ENCODE results near the gene HYLS1.
A peak's percentile ranks its signal among the peaks of the same experiment; 100 is the strongest.
"Not testable (repeated sequence)": the region's sequence is repeated elsewhere in the genome, so short reads cannot be mapped to it uniquely, and the experiment has no call there.

HYLS1 gene, protein sequence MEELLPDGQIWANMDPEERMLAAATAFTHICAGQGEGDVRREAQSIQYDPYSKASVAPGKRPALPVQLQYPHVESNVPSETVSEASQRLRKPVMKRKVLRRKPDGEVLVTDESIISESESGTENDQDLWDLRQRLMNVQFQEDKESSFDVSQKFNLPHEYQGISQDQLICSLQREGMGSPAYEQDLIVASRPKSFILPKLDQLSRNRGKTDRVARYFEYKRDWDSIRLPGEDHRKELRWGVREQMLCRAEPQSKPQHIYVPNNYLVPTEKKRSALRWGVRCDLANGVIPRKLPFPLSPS

DNA sequence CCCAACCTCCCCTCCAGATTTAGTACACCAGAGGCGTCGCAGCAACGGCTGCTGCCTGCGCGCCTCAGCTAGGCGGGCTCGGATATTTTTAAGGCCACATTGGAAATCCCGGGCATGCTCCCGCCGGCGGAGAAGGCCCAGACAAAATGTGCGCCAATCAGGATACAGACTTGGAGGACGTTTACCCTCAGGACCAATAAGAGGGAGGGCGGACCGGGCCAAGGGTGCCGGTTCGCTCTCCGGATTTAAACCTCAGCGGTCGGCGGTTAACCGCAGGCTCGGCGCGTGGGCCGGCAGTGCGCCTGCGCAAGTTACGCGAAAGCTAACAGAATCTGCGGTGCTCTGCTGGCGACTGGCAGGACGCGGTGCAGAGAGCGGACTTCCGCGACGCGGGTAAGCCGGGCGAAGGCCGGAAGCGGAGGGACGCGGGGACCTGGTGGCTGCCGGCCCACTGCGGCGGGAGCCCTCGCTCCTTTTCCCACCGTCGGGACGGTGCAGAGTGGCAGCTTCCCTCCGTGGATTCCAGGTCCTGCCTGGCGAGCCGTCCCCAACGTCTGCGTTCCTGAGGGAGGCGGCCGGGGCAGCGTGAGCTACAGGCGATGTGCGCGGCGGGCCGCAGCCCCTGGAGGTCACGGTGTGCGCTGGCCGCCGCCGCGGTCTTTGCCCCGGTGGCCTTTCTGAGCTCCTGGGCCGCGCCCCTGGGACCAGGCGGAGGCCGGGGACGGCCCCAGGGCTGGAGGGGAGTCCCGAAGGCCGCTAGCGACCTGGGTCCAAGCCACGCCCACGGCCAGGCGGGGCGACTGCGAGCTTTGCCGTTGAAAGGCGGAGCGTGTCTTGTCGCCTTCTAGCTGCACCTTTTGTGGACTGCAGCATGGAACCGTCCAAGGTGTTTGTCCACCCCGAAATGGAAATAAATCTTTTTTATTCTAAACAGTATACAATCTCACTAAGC, at the start of gene HYLS1:
TSS of gene HYLS1 (plus strand) at position 296 of the 952 bp plus-strand sequence. CDS start 11,701 bp downstream, outside the sequence.
- H3K9ac ChIP-seq (ENCODE audit: insufficient read length, low read depth): peak within 1 kb of the TSS; percentile 95
- DNase-seq (ENCODE audit: low read depth, low spot score): peak; percentile 92
- no peaks in the 10 kb centered on the region for H3K27me3 ChIP-seq (ENCODE audit: insufficient read depth, insufficient read length)

DNA sequence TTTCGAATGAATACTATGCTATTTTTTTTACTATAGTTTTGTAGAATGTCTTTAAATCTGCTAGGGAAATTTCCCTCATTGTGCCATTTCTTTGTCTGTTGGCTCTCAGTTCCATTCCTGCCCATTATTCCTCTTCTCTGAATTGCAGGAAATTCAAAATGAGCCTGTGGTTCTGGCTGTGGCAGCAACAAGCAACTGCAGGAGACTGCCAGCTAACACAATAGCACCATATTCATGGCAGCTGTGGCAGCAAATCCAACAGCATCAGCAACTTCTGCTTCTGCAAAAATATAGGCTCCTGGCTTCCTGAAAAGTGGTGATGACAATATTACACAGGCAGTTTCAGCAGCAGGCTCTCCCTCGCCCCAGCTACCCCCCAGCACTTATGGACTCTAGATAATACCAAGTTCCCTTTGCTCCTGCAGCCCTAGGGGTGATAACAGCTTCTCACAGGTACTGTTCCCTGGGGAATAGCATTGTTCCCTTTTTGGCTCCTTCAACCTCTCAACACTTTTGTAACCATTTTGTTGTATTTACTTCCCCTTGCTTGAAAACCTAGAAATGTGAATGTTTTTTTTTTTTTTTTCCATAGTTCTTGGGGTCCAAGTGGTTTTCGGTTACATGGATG, 45.0 kb upstream of the HYLS1 start:
- no peaks in the 10 kb centered on the region for H3K4me1 ChIP-seq (ENCODE audit: insufficient read depth, insufficient read length)

More for the DNA sequence above, at the start of gene HYLS1:
- Histone ChIP-seq H3K4me1 (ENCODE audit: insufficient read depth, insufficient read length) (no peaks in the 10 kb centered on the region), H3K36me3 (ENCODE audit: insufficient read depth, insufficient read length, low read length) (peaks cover 15% of the 10 kb centered on the region), H3K9me3 (ENCODE audit: insufficient read depth, low read length) (no peaks in the 10 kb centered on the region; the same call in 1 of the 2 replicates), H3K4me3 (ENCODE audit: insufficient read length, low read depth) (peak within 1 kb of the TSS; percentile 84)
- TF ChIP-seq ZNF274 (IDR thresholded peaks at IDR 0.05; ENCODE audit: low read depth, low read length) (no peak), YY1 (IDR thresholded peaks at IDR 0.05; ENCODE audit: insufficient read depth, insufficient read length) (no peak), SUZ12 (IDR thresholded peaks at IDR 0.05; ENCODE audit: extremely low read depth, insufficient read depth, insufficient read length) (no peak)

DNA sequence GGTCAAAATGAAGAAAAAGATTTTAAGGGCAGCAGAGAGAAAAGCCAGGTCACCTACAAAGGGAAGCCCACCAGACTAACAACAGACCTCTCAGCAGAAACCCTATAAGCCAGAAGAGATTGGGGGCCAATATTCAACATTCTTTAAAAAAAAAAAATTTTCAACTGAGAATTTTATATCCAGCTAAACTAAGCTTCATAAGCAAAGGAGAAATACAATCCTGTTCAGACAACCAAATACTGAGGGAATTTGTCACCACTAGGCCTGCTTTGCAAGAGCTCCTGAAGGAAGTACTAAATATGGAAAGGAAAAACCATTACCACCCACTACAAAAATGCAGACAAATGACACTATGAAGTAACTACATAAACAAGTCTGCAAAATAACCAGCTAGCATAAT, 41.3 kb upstream of the HYLS1 start:
- Histone ChIP-seq H3K9me3 (ENCODE audit: insufficient read depth, low read length) (peaks cover 24% of the 10 kb centered on the region; the same call in 1 of the 2 replicates), H3K27me3 (ENCODE audit: insufficient read depth, insufficient read length) (no peaks in the 10 kb centered on the region), H3K9ac (ENCODE audit: insufficient read length, low read depth) (no peak overlapping the region), H3K4me1 (ENCODE audit: insufficient read depth, insufficient read length) (no peaks in the 10 kb centered on the region), H3K36me3 (ENCODE audit: insufficient read depth, insufficient read length, low read length) (no peaks in the 10 kb centered on the region), H3K4me3 (ENCODE audit: insufficient read length, low read depth) (no peak overlapping the region)
- TF ChIP-seq YY1 (IDR thresholded peaks at IDR 0.05; ENCODE audit: insufficient read depth, insufficient read length): no peak
- no peak for TF ChIP-seq ZNF274 (IDR thresholded peaks at IDR 0.05; ENCODE audit: low read depth, low read length)
- TF ChIP-seq SUZ12 (IDR thresholded peaks at IDR 0.05; ENCODE audit: extremely low read depth, insufficient read depth, insufficient read length): no peak
- DNase-seq (ENCODE audit: low read depth, low spot score): no peak

More for the DNA sequence above, 45.0 kb upstream of the HYLS1 start:
- peak; percentile 5 for DNase-seq (ENCODE audit: low read depth, low spot score)
- Histone ChIP-seq H3K9me3 (ENCODE audit: insufficient read depth, low read length) (peaks cover 24% of the 10 kb centered on the region; the same call in 1 of the 2 replicates), H3K9ac (ENCODE audit: insufficient read length, low read depth) (no peak overlapping the region), H3K4me3 (ENCODE audit: insufficient read length, low read depth) (no peak overlapping the region), H3K36me3 (ENCODE audit: insufficient read depth, insufficient read length, low read length) (no peaks in the 10 kb centered on the region), H3K27me3 (ENCODE audit: insufficient read depth, insufficient read length) (no peaks in the 10 kb centered on the region)
- TF ChIP-seq SUZ12 (IDR thresholded peaks at IDR 0.05; ENCODE audit: extremely low read depth, insufficient read depth, insufficient read length) (no peak), ZNF274 (IDR thresholded peaks at IDR 0.05; ENCODE audit: low read depth, low read length) (no peak), YY1 (IDR thresholded peaks at IDR 0.05; ENCODE audit: insufficient read depth, insufficient read length) (no peak)

DNA sequence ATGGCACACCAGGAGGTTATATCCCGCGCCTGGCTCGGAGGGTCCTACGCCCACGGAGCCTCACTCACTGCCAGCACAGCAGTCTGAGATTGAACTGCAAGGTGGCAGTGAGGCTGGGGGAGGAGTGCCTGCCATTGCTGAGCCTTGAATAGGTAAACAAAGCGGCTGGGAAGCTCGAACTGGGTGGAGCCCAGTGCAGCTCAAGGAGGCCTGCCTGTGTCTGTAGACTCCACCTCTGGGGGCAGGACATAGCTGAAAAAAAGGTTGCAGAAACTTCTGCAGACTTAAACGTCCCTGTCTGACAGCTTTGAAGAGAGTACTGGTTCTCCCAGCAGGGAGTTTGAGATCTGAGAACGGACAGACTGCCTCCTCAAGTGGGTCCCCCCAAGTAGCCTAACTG, 29.8 kb upstream of the HYLS1 start:
- H3K4me1 ChIP-seq (ENCODE audit: insufficient read depth, insufficient read length); H3K36me3 ChIP-seq (ENCODE audit: insufficient read depth, insufficient read length, low read length); DNase-seq (ENCODE audit: low read depth, low spot score); H3K9me3 ChIP-seq (ENCODE audit: insufficient read depth, low read length); H3K4me3 ChIP-seq (ENCODE audit: insufficient read length, low read depth); H3K9ac ChIP-seq (ENCODE audit: insufficient read length, low read depth); H3K27me3 ChIP-seq (ENCODE audit: insufficient read depth, insufficient read length): not testable (repeated sequence)

DNA sequence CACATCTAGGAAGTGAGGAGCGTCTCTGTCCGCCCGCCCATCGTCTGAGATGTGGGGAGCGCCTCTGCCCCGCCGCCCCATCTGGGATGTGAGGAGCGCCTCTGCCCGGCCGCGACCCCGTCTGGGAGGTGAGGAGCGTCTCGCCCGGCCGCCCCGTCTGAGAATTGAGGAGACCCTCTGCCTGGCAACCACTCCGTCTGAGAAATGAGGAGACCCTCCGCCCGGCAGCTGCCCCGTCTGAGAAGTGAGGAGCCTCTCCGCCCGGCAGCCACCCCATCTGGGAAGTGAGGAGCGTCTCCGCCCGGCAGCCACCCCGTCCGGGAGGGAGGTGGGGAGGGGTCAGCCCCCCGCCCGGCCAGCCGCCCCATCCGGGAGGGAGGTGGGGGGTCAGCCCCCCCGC, 24.7 kb upstream of the HYLS1 start:
- not testable (repeated sequence) for H3K9ac ChIP-seq (ENCODE audit: insufficient read length, low read depth); H3K4me1 ChIP-seq (ENCODE audit: insufficient read depth, insufficient read length); DNase-seq (ENCODE audit: low read depth, low spot score); H3K36me3 ChIP-seq (ENCODE audit: insufficient read depth, insufficient read length, low read length); H3K9me3 ChIP-seq (ENCODE audit: insufficient read depth, low read length); H3K27me3 ChIP-seq (ENCODE audit: insufficient read depth, insufficient read length); H3K4me3 ChIP-seq (ENCODE audit: insufficient read length, low read depth)

DNA sequence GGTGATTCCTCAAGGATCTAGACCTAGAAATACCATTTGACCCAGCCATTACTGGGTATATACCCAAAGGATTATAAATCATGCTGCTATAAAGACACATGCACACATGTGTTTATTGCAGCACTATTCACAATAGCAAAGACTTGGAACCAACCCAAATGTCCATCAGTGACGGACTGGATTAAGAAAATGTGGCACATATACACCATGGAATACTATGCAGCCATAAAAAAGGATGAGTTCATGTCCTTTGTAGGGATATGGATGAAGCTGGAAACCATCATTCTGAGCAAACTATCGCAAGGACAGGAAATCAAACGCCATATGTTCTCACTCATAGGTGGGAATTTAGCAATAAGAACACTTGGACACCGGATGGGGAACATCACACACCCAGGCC, 22.1 kb upstream of the HYLS1 start:
- H3K4me3 ChIP-seq (ENCODE audit: insufficient read length, low read depth); H3K9ac ChIP-seq (ENCODE audit: insufficient read length, low read depth); DNase-seq (ENCODE audit: low read depth, low spot score); H3K27me3 ChIP-seq (ENCODE audit: insufficient read depth, insufficient read length); H3K36me3 ChIP-seq (ENCODE audit: insufficient read depth, insufficient read length, low read length); H3K9me3 ChIP-seq (ENCODE audit: insufficient read depth, low read length); H3K4me1 ChIP-seq (ENCODE audit: insufficient read depth, insufficient read length): not testable (repeated sequence)

DNA sequence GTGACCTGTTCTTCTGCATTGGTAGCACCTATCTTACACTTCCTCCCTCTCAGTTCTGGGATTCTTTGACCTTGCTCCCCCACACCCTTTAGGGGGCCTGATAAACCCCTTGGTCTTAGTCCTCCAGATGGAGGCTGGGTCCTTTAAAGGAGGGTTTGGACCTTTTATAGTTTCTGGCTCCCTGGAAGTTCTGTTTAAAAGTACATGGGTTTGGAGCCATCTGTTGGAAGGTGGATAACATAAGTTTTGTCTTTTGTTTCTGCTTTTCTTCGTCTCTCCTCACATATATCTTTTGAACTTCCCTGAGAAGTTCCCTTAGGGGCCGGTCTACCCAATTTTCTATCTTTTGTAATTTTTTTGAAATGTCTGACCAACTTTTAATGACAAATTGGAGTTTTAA, 17.9 kb upstream of the HYLS1 start:
- Histone ChIP-seq H3K9me3 (ENCODE audit: insufficient read depth, low read length) (peaks cover 17% of the 10 kb centered on the region; the same call in 1 of the 2 replicates), H3K4me1 (ENCODE audit: insufficient read depth, insufficient read length) (no peaks in the 10 kb centered on the region), H3K36me3 (ENCODE audit: insufficient read depth, insufficient read length, low read length) (peaks cover 3% of the 10 kb centered on the region), H3K9ac (ENCODE audit: insufficient read length, low read depth) (no peak overlapping the region), H3K27me3 (ENCODE audit: insufficient read depth, insufficient read length) (no peaks in the 10 kb centered on the region), H3K4me3 (ENCODE audit: insufficient read length, low read depth) (no peak overlapping the region)
- no peak for TF ChIP-seq SUZ12 (IDR thresholded peaks at IDR 0.05; ENCODE audit: extremely low read depth, insufficient read depth, insufficient read length)
- TF ChIP-seq YY1 (IDR thresholded peaks at IDR 0.05; ENCODE audit: insufficient read depth, insufficient read length): no peak
- TF ChIP-seq ZNF274 (IDR thresholded peaks at IDR 0.05; ENCODE audit: low read depth, low read length): no peak
- DNase-seq (ENCODE audit: low read depth, low spot score): no peak

Data from NT2/D1 (cell line).